Measurements from ENCODE around the gene AQP1. TPM values are rescaled to one million over a fixed set of nuclear protein-coding genes. Genes with fewer than 3 reads are reported as not detected.
A peak's percentile ranks its signal among the peaks of the same experiment; 100 is the strongest.

The AQP1 gene
- total and polyA plus RNA-seq, 2 of the 8 experiments (the other 6 are each of a cell fraction or from before 2014, with no cell fraction given) = 0.18 to 0.19 TPM

GRCh38 chr7:30886608-30887011 is 25.0 kb upstream of the AQP1 start:
- H2BK120ac ChIP-seq (replicated peaks; ENCODE audit: low read depth, low read length) = no peak overlapping the region
- no peak overlapping the region for H2AFZ ChIP-seq (ENCODE audit: low read length)
- H3K4me2 ChIP-seq (ENCODE audit: insufficient read depth in 1 of 2, low read depth in 2 of 2, low read length in 2 of 2) = no peak overlapping the region
- no peak overlapping the region for H4K91ac ChIP-seq (replicated peaks; ENCODE audit: insufficient read length, low read length)
- no peaks in the 10 kb centered on the region for H3K9me3 ChIP-seq (ENCODE audit: insufficient read depth in 2 of 2, low read depth in 1 of 2, low read length in 1 of 2)
- no peak overlapping the region for H2BK15ac ChIP-seq (ENCODE audit: low read length)
- peak overlapping the region; percentile 0; the same call in 1 of the 2 replicates for H4K8ac ChIP-seq (ENCODE audit: extremely low read depth, insufficient read depth, low read length)
- FAIRE-seq = no peak
- H3K4ac ChIP-seq (replicated peaks; ENCODE audit: insufficient read length, low read depth, low read length) = no peak overlapping the region
- no peak overlapping the region for H3K56ac ChIP-seq (replicated peaks; ENCODE audit: insufficient read length, low read depth, low read length)
- H2BK5ac ChIP-seq (ENCODE audit: low read depth, low read length) = no peak overlapping the region
- no peaks in the 10 kb centered on the region for H3K79me1 ChIP-seq (ENCODE audit: low read depth, low read length)
- 85% methylated on average over 7 of the region's 7 CpGs; no CpG with 5 or more reads in 1 of the 2 experiments for WGBS, 2 experiments (ENCODE audit: extremely low coverage in 1 of 2, insufficient coverage in 1 of 2, insufficient read length in 1 of 2, insufficient replicate concordance in 2 of 2, low coverage in 1 of 2, low lambda C conversion rate in 2 of 2, missing lambda C conversion rate in 1 of 2)
- no peak overlapping the region for H3K18ac ChIP-seq (ENCODE audit: extremely low read depth, low read length)
- no peak overlapping the region for H3K9ac ChIP-seq (replicated peaks in 1 of 4; ENCODE audit: extremely low read depth in 1 of 4, low read depth in 3 of 4, low read length in 3 of 4)
- H3K27ac ChIP-seq (ENCODE audit: low read depth, low read length) = no peak overlapping the region
- H3K36me3 ChIP-seq (ENCODE audit: control insufficient read depth in 2 of 4, insufficient read depth in 4 of 4, low read length in 3 of 4) = no peaks in the 10 kb centered on the region; a peak in 1 of 8 replicates
- CTCF ChIA-PET (ENCODE audit: partially characterized antibody) = interaction anchor here (0.6 to 3.4 kb wide), 7 partner anchors 9 to 88 kb away, joined by 3 to 15 read pairs (median 4); no protein-coding TSS in a partner anchor
- no peak for DNase-seq (ENCODE audit: low read depth in 1 of 2, low spot score in 2 of 2)
- H2BK20ac ChIP-seq (ENCODE audit: low read length) = no peak overlapping the region
- TF ChIP-seq GABPA (IDR thresholded peaks at IDR 0.05; ENCODE audit: borderline replicate concordance, insufficient read depth, low read length) (no peak), CTBP2 (IDR thresholded peaks at IDR 0.05; ENCODE audit: borderline replicate concordance, insufficient read depth, insufficient read length, low read length) (no peak), CEBPB (IDR thresholded peaks at IDR 0.05; ENCODE audit: low read depth, low read length) (no peak), SP1 (IDR thresholded peaks at IDR 0.05; ENCODE audit: low read depth, low read length) (no peak), MAX (IDR thresholded peaks at IDR 0.05) (no peak), YY1 (IDR thresholded peaks at IDR 0.05; ENCODE audit: low read depth, low read length) (no peak)
- H3K14ac ChIP-seq (ENCODE audit: insufficient read length) = no peak overlapping the region
- POLR2A ChIA-PET (ENCODE audit: partially characterized antibody) = no interaction called here
- no peaks in the 10 kb centered on the region for H3K23me2 ChIP-seq (ENCODE audit: low read depth, low read length)
- no peaks in the 10 kb centered on the region for H3K79me2 ChIP-seq (ENCODE audit: control insufficient read depth in 1 of 2, insufficient read depth in 2 of 2, low read length in 2 of 2)
- no peak overlapping the region for H2AK5ac ChIP-seq (ENCODE audit: low read depth, low read length)
- H4K5ac ChIP-seq (ENCODE audit: insufficient read length, low read depth, low read length) = no peak overlapping the region
- H3K27me3 ChIP-seq (replicated peaks in 1 of 4; ENCODE audit: control insufficient read depth in 3 of 4, extremely low read depth in 1 of 4, insufficient read depth in 3 of 4, low read length in 3 of 4) = no peaks in the 10 kb centered on the region
- no peak overlapping the region for H3K23ac ChIP-seq (ENCODE audit: insufficient read length)
- H3K4me3 ChIP-seq (ENCODE audit: extremely low read depth in 1 of 4, insufficient read depth in 2 of 4, low read depth in 3 of 4, low read length in 4 of 4) = no peak overlapping the region
- no peaks in the 10 kb centered on the region for H4K20me1 ChIP-seq (replicated peaks in 1 of 2; ENCODE audit: control insufficient read depth in 1 of 2, insufficient read depth in 2 of 2, low read length in 2 of 2)
- peaks cover 2 to 11% (median 8%) of the 10 kb centered on the region in 4 experiments for H3K4me1 ChIP-seq (replicated peaks in 1 of 4; ENCODE audit: control insufficient read depth in 3 of 4, insufficient read depth in 4 of 4, low read length in 3 of 4)
- H2BK12ac ChIP-seq (ENCODE audit: low read depth, low read length) = no peak overlapping the region
